HG02938 (cell line): Measurements from ENCODE around the gene P2RX4.
A peak's percentile ranks its signal among the peaks of the same experiment; 100 is the strongest.
"Not testable (repeated sequence)": the region's sequence is repeated elsewhere in the genome, so short reads cannot be mapped to it uniquely, and the experiment has no call there.

ENCODE experiments used
- ATAC-seq: cut with Tn5 transposase; IDR thresholded peaks from one replicate; pipeline ENCODE4 v1.9.1; 2021; ENCODE audit warnings: mild to moderate bottlenecking, moderate library complexity; ENCODE audit not compliant: unreplicated experiment

Gene P2RX4

DNA sequence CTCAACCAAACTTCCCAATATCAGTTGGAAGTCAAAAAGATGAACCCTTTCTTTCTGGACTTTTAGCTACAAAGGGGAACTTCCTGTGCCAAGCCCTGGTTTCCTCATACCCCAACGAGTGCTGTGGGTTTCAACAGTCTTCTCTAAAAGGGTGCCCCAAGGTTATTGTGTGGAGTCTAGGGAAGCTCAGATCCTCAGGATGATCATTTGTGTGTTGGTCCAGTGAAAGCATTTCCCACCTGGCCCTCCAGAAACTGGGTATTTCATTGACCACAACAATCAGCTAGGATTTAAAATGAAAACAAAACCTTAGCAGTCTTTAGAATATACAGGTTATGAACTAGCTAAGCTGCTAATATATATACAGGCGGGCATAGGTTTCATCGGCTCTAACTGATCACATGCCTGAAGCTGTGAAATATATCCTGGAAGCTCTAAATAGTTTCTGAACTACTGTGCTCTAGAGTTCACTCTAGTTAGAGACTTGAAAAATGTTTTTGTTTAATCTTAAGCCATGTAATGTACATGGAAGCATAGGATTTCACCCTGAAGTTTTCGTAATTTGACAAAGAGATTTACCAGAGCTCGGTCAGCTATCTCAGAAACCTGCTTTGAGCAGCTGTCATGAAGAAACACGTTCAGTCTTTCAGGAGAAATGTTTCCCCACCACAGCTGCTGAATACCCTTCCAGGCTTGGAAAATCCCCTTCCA lies 29.6 kb downstream of the P2RX4 start:
- no peak for ATAC-seq

GRCh38 chr12:121240062-121240420 lies 30.1 kb downstream of the P2RX4 start:
- ATAC-seq, result no peak

DNA sequence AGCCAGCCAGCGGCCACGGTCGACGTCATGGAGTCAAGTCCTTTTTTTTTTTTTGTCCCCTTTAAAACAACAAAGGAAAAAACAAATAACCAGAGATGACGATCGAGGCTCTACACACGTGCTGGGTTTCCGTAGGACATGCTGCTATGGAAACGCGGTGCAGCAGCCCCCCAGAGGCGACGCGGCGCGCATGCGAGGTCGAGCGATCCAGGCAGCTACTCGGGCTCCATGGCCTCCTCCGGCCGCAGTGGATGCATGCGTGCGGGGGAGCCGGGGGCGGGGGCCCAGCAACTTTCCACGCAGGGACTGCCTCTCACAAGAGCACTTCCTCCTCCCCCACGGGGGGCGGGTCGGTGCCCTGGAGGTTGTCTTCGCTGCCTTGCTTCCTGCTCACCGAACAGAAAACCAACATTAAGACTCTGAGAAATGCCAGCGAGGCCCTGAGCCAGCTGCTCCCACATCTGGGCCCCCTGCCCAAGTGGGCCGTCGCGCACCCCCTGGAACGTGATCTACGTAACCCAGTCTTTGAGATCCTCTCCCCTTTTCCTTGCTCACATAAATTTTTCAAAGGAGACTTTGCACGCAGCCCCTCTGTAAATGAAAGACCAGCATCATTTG lies 30.7 kb downstream of the P2RX4 start:
- ATAC-seq, result no peak

DNA sequence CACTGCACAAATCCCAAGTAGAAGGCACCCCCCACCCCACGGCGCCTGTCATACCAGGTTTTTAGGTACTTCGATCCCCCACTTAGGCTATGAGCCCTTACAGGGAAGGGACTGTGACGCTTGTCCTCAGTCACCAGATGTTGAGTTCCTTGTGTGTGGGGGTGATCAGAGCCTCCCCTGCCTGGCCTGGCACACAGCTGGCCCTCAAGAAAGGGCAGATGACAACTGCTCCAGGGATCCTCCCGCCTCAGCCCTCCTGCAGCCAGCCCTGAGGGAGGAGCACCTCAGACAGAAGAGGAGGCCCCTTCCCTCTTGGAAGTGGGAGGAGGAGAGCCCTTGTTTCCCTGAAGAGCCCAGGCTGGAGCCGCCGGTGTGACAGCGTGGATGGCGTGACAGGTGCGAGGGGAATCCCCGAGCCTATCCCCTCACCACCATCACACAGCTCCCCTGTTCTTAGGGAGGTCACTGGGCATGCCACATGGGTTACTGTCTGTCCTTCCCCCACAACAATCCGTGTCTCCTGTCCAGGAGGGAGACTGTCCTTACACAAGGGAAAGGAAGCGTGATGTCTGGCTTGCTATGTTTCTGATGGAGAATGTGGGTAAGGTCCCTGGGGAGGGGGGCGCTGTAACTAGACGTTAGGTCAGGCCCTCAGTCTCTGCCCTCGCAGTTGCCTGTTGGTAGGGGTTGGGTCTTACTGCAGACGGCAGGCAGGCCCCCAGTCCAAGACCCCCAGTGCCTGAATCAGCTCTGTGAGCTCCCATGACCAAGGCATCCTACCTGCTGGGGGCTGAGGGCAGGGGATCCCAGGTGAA lies 31.4 kb downstream of the P2RX4 start:
- ATAC-seq, result no peak

GRCh38 chr12:121245031-121245430 lies 35.1 kb downstream of the P2RX4 start:
- no peak for ATAC-seq

DNA sequence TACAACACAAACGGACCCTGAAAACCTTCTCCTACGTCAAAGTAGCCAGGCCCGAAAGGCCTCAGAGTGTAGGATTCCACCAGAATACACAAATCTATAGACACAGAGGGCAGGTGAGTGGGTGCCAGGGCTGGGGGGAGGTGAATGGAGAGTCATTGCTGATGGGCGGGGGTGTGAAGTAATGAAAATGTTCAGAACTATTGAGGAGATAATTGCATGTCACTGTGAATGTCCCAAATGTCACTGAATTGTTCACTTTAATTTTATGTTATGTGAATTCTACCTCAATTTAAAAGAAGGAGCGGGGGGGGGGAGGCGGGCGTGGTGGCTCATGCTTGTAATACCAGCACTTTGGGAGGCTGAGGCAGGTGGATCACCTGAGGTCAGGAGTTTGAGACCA lies 36.0 kb downstream of the P2RX4 start:
- ATAC-seq, result no peak

GRCh38 chr12:121246893-121247557 lies 37.1 kb downstream of the P2RX4 start:
- no peak for ATAC-seq

GRCh38 chr12:121248622-121249021 lies 38.7 kb downstream of the P2RX4 start:
- ATAC-seq, result peak; percentile 67

- no peak for ATAC-seq
These were observed 40.4 kb downstream of the P2RX4 start for GRCh38 chr12:121250359-121250758.

GRCh38 chr12:121251838-121252237 lies 41.9 kb downstream of the P2RX4 start:
- no peak for ATAC-seq

DNA sequence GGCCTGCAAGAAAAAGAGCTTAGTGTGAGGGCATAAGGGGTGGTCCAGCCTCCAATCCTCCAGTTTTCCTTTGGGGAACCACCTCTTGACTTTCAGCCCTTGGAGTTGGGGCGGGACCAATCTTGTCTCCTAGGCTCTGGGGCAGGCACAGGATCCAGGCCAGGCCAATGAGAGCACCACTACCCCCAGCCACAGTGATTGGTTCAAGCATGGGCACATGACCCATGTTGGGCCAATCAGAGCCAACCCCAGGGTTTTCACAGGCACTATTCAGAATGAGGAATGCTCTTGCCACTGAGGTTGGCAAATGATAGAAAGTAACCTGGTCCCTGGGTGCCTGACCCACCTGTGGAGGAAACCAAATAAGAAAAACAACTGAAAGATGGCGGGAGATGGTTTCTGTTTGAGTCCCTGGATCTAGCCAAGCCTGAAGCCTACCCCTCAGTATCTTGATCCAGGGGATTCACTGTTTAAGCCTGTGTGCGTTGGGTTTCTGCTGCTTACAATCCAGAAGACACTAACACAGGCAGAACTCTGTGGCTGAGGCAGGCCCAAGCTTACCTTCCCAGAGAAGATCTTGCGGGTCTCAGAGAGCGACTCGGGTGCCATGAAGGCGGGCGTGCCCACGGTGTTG lies 42.9 kb downstream of the P2RX4 start:
- ATAC-seq, result no peak

- no peak for ATAC-seq
These were observed 43.9 kb downstream of the P2RX4 start for GRCh38 chr12:121253638-121254335.

DNA sequence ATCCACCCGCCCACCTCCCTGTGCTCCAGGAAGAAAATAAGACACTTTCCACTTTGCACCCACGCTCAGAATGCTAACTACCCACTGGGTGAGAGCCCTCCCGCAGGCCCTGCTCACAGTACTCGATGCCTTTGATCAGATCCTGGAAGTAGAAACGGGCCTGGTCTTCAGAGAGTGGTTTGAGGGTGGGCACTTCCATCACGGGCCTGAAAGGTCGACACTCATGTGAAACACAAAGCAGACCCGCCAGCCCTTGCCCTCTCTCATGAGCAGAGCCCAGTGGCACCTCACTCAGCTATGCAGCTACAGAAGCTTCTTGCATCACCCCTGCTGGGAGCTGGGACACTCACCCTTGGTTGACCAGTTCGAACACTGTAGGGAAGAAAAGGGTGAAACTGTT lies 45.5 kb downstream of the P2RX4 start:
- no peak for ATAC-seq

DNA sequence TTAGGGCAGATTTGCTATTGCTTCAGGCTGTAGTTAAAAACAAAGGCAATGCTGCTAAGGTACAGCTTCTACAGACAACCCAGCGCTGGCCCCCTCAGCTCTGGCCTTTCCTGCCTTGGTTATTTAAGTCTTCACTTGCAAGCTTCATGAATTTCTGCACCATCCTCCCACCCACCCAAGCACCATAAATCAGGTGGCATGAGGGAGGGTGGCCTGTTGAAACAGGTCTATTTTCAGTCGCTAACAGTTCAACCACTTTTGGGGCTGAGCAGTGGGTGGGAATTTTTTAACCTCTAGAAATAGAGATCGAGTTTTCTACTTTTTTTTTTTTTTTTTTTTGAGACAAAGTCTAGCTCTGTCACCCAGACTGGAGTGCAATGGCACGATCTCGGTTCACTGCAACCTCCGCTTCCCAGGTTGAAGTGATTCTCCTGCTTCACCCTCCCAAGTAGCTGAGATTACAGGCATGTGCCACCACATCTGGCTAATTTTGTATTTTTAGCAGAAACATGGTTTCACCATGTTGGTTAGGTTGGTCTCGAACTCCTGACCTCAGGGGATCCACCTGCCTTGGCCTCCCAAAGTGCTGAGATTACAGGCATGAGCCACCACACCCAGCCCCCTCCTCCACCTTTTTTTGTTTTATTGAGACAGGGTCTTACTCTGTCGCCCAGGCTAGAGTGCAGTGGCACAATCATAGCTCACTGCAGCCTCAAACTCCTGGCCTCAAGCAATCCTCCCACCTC lies 47.9 kb downstream of the P2RX4 start:
- ATAC-seq, result not testable (repeated sequence)

DNA sequence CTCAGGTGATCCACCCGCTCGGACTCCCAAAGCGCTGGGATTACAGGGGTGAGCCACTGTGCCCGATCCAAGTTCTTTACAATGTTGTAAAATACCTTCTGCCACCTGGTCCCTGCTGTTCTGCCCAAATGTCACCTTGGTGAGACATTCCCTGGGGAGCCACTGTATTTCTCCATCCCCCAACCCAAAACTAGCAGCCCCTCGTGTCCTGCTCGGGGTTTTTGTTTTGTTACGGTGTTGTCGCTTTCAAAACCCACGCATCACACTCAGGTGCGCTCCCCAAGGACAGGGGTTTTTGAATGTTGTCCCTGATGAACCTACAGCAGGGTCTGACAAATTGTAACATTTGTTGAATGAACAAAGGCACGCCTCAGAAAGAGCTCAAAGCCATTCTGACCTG lies 49.1 kb downstream of the P2RX4 start:
- ATAC-seq, result no peak

DNA sequence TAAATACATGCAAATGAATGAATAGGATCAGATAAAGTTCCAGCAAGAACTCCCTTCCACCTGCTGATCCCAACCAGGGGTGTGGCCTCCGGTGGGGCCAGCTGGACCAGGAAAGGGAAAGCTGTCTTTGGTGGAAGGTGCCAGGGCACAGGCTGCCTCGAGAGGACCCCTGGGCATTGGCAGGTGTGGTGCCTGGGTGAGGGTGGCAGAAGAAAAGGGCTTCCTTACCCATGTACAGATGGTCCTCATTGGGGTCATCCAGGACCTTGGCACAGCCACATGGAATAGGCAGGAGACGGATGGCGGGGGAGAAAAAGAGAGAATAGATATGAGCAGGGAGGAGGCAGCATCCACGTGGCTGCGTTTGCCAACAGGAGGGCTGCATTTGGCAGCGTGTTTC lies 50.2 kb downstream of the P2RX4 start:
- ATAC-seq, result no peak

DNA sequence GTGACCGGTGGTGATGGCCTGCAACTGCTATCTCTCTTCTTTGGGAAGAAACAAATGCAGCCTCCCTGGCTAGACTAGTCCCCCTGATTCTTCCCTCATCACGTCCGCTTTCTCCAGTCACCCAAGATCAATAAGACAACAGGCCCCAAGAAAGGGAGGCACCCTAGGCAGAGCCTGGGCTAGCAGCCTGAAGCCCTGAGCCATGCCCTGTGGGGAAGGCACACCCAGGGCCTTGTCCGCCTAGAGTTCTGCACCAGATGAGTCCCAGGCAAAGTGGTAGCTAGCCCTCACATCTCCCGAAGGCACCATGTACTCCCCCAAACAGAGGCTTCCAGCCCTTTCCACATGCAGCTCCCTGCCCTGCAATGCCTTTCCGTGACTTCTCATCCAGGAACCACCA lies 51.5 kb downstream of the P2RX4 start:
- no peak for ATAC-seq

DNA sequence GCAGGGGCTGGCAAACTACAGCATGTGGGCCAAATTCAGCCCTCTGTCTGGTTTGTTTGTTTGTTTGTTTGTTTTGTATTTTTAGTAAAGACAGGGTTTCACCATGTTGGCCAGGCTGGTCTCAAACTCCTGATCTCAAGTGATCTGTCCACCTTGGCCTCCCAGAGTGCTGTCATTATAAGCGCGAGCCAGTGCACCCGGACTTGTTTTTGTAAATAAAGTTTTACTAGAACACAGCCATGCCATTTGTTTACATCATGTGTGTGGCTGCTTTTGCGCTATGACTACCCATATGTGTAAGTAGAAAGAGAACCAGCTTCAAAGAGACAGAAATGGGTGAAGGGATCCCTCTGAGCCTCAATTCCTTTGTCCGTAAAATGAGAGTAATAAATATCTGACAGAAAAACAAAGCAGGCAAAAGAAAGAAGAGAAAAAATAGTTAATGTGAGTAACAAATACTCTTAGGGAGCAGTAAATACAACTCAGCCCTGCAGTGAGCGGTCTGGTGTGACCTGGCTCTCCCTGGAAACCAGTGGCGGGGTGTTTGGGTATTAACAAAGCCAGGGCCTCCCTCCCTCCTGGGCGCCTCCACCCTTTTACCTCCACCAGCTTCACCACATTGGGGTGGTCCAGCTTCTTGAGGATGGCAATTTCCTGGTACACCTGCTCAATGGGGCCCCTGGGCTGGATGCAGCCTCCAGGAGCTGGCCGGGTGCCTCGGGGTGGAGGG lies 53.4 kb downstream of the P2RX4 start:
- ATAC-seq, result no peak

DNA sequence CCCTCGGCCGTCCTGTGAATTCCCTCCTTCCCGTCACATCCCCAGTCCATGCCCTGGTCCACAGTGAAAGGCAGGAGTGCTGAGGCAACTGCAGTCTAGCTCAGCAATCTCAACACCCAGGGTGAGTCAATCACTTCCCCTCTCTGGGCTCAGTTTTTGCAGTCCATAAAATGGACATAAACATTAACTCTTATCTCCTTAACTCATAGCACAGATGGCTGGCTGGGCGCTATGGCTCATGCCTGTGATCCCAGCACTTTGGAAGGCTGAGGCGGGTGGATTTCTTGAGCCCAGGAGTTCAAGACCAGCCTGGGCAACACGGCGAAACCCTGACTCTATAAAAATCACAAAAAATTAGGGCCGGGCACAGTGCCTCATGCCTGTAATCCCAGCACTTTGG lies 54.2 kb downstream of the P2RX4 start:
- no peak for ATAC-seq
